H9 (cell line): Measurements from ENCODE around the gene SKIC8. TPM values are rescaled to one million over a fixed set of nuclear protein-coding genes. Genes with fewer than 3 reads are reported as not detected.

ENCODE experiments used
- DNase-seq: peaks from one replicate; pipeline ENCODE4 v3.0.0-alpha.2; 2017
- H2AFZ ChIP-seq: one replicate; pipeline ENCODE4 v1.6.1; 2013; ENCODE audit warnings: mild to moderate bottlenecking, low read length, control low read depth, moderate library complexity
- H2AK5ac ChIP-seq: 2 replicates; pipeline ENCODE4 v1.6.1; 2013; ENCODE audit warnings: low read length, control low read depth, mixed read lengths; ENCODE audit not compliant: insufficient read length
- H2BK120ac ChIP-seq: one replicate; pipeline ENCODE4 v1.6.1; 2013; ENCODE audit warnings: low read depth, mild to moderate bottlenecking, low read length, control low read depth, inconsistent platforms; ENCODE audit not compliant: poor library complexity, severe bottlenecking
- H2BK12ac ChIP-seq: 2 replicates; pipeline ENCODE4 v1.6.1; 2013; ENCODE audit warnings: low read length, control low read depth, mixed read lengths, low read depth; ENCODE audit not compliant: insufficient read length
- H2BK15ac ChIP-seq: 2 replicates; pipeline ENCODE4 v1.6.1; 2013; ENCODE audit warnings: low read depth, low read length, control low read depth
- H2BK20ac ChIP-seq: one replicate; pipeline ENCODE4 v1.6.1; 2013; ENCODE audit warnings: low read depth, mild to moderate bottlenecking, low read length, control low read depth, inconsistent platforms; ENCODE audit not compliant: poor library complexity, severe bottlenecking
- H2BK5ac ChIP-seq: 2 replicates; pipeline ENCODE4 v1.6.1; 2013; ENCODE audit warnings: low read length, control low read depth, mixed read lengths; ENCODE audit not compliant: insufficient read length
- H3K14ac ChIP-seq: 2 replicates; pipeline ENCODE4 v1.6.1; 2013; ENCODE audit warnings: low read length, control low read depth; ENCODE audit not compliant: insufficient read depth
- H3K18ac ChIP-seq: 2 replicates; pipeline ENCODE4 v1.6.1; 2013; ENCODE audit warnings: low read depth, mild to moderate bottlenecking, mixed read lengths, low read length, control low read depth; ENCODE audit not compliant: insufficient read length
- H3K23ac ChIP-seq: 2 replicates; pipeline ENCODE4 v1.6.1; 2013; ENCODE audit warnings: low read length, control low read depth, mixed read lengths, low read depth; ENCODE audit not compliant: insufficient read length
- H3K23me2 ChIP-seq: 2 replicates; pipeline ENCODE4 v1.6.1; 2013; ENCODE audit warnings: low read depth, mild to moderate bottlenecking, mixed read lengths, low read length, control low read depth; ENCODE audit not compliant: insufficient read length, poor library complexity, severe bottlenecking
- H3K27ac ChIP-seq: 2 replicates; pipeline ENCODE4 v1.5.1; 2013; ENCODE audit warnings: low read length, control low read depth, mixed read lengths, low read depth; ENCODE audit not compliant: insufficient read length
- H3K27me3 ChIP-seq: 2 replicates; pipeline ENCODE4 v1.6.1; 2013; ENCODE audit warnings: low read length, control low read depth, inconsistent platforms; ENCODE audit not compliant: insufficient read depth
- H3K4ac ChIP-seq: 2 replicates; pipeline ENCODE4 v1.6.1; 2013; ENCODE audit warnings: low read depth, mild to moderate bottlenecking, control low read depth, inconsistent platforms, low read length, moderate library complexity
- H3K4me1 ChIP-seq: 2 replicates; pipeline ENCODE4 v1.6.1; 2013; ENCODE audit warnings: low read length, control low read depth, inconsistent platforms; ENCODE audit not compliant: insufficient read depth
- H3K4me2 ChIP-seq: 2 replicates; pipeline ENCODE4 v1.6.1; 2013; ENCODE audit warnings: low read length, control low read depth, mixed read lengths; ENCODE audit not compliant: insufficient read length, insufficient read depth
- H3K56ac ChIP-seq: 2 replicates; pipeline ENCODE4 v1.6.1; 2013; ENCODE audit warnings: low read depth, mild to moderate bottlenecking, mixed read lengths, low read length, control low read depth; ENCODE audit not compliant: insufficient read length
- H3K79me1 ChIP-seq: 2 replicates; pipeline ENCODE4 v1.6.1; 2013; ENCODE audit warnings: low read depth, mild to moderate bottlenecking, moderate library complexity, low read length, control low read depth, inconsistent platforms; ENCODE audit not compliant: insufficient read depth, poor library complexity, severe bottlenecking
- H3K79me2 ChIP-seq: 2 replicates; pipeline ENCODE4 v1.6.1; 2013; ENCODE audit warnings: low read length, control low read depth, inconsistent platforms; ENCODE audit not compliant: insufficient read depth
- H3K9ac ChIP-seq: 2 replicates; pipeline ENCODE4 v1.6.1; 2013; ENCODE audit warnings: low read length, control low read depth, mixed read lengths; ENCODE audit not compliant: insufficient read length; ENCODE audit errors: extremely low read depth
- H3K9me3 ChIP-seq: one replicate; pipeline ENCODE4 v1.6.1; 2013; ENCODE audit warnings: low read depth, low read length, inconsistent platforms; ENCODE audit not compliant: control insufficient read depth
- H3T11ph ChIP-seq: one replicate; pipeline ENCODE4 v1.6.1; 2013; ENCODE audit warnings: mild to moderate bottlenecking, low read length, control low read depth, inconsistent platforms
- H4K20me1 ChIP-seq: one replicate; pipeline ENCODE4 v1.6.1; 2013; ENCODE audit not compliant: control insufficient read depth, insufficient read length, insufficient read depth
- H4K5ac ChIP-seq: 2 replicates; pipeline ENCODE4 v1.6.1; 2013; ENCODE audit warnings: low read depth, mild to moderate bottlenecking, mixed read lengths, low read length, control low read depth; ENCODE audit not compliant: insufficient read length
- H4K8ac ChIP-seq: replicated peaks from 2 replicates; pipeline ENCODE4 v1.6.1; 2013; ENCODE audit warnings: low read length, control low read depth, mixed read lengths, low read depth; ENCODE audit not compliant: insufficient read length
- H4K91ac ChIP-seq: 2 replicates; pipeline ENCODE4 v1.6.1; 2013; ENCODE audit warnings: low read depth, mild to moderate bottlenecking, moderate library complexity, mixed read lengths, low read length, control low read depth; ENCODE audit not compliant: insufficient read length
- H3K27ac Mint-ChIP-seq, 3 experiments: 2 replicates in 2 of 3; 3 replicates in 1 of 3; pipeline ENCODE4 v1.8.0; 2020 to 2021; ENCODE audit warnings: mixed read lengths in 3 of 3, mild to moderate bottlenecking in 1 of 3, moderate library complexity in 1 of 3
- H3K27me3 Mint-ChIP-seq: 2 replicates; pipeline ENCODE4 v1.8.0; 2021; ENCODE audit warnings: low read depth, mild to moderate bottlenecking, moderate library complexity, mixed read lengths
- H3K36me3 Mint-ChIP-seq, 3 experiments: 2 replicates in 2 of 3; 3 replicates in 1 of 3; pipeline ENCODE4 v1.8.0; 2020 to 2021; ENCODE audit warnings: low read depth in 3 of 3, mixed read lengths in 3 of 3; ENCODE audit not compliant: insufficient read depth in 1 of 3
- H3K4me1 Mint-ChIP-seq, 2 experiments: 2 replicates each; pipeline ENCODE4 v1.8.0; 2020; ENCODE audit warnings: mixed read lengths in 2 of 2
- H3K4me3 Mint-ChIP-seq, 2 experiments: 2 replicates in 1 of 2; 3 replicates in 1 of 2; pipeline ENCODE4 v1.8.0; 2020 to 2021; ENCODE audit warnings: mild to moderate bottlenecking in 2 of 2, mixed read lengths in 2 of 2, moderate library complexity in 1 of 2
- H3K9me3 Mint-ChIP-seq, 2 experiments: 2 replicates in 1 of 2; 3 replicates in 1 of 2; pipeline ENCODE4 v1.8.0; 2020; ENCODE audit warnings: mild to moderate bottlenecking in 2 of 2, mixed read lengths in 2 of 2, moderate library complexity in 1 of 2
- CTCF ChIP-seq: fragments of 200-600 bp; sonication (generic); conservative IDR thresholded peaks from 3 replicates; pipeline ENCODE4 v1.8.0; 2021; ENCODE audit warnings: antibody characterized with exemption, mild to moderate bottlenecking
- WGBS: extraction: QIAGEN DNeasy Blood & Tissue Kit; methylation state at CpG from one replicate; pipeline ENCODE4 v1.1.7; 2013; ENCODE audit warnings: missing lambda C conversion rate, low lambda C conversion rate, mixed read lengths; ENCODE audit not compliant: insufficient read length; ENCODE audit errors: extremely low coverage; 5-methylcytosine and 5-hydroxymethylcytosine counted together
- total RNA-seq: library from RNA; stranded (reverse); gene quantifications from 2 replicates; pipeline ENCODE4 v1.2.1, GENCODE V29; 2021

The SKIC8 gene
- total RNA-seq, 1 experiment from 2014 or later: 45.6 TPM

- Histone ChIP-seq H4K20me1 (no peaks in the 10 kb centered on the region), H3K14ac (no peak overlapping the region), H4K5ac (no peak overlapping the region), H3K27me3 (peaks cover 5% of the 10 kb centered on the region), H2BK20ac (no peak overlapping the region), H3K4ac (no peak overlapping the region), H2AK5ac (no peak overlapping the region), H3K23me2 (no peaks in the 10 kb centered on the region), H3K79me2 (no peaks in the 10 kb centered on the region), H3K9ac (no peak overlapping the region), H3K79me1 (no peaks in the 10 kb centered on the region), H2AFZ (no peak overlapping the region), H3K27ac (no peak overlapping the region), H3K56ac (no peak overlapping the region), H3T11ph (no peak overlapping the region), H3K4me2 (no peak overlapping the region), H2BK12ac (no peak overlapping the region), H2BK15ac (no peak overlapping the region), H2BK120ac (no peak overlapping the region), H2BK5ac (no peak overlapping the region), H4K91ac (no peak overlapping the region), H3K18ac (no peak overlapping the region), H3K9me3 (no peaks in the 10 kb centered on the region), H3K23ac (no peak overlapping the region), H4K8ac (no peak overlapping the region), H3K4me1 (peaks cover 5% of the 10 kb centered on the region; the same call in 1 of the 2 replicates)
- H3K4me3 Mint-ChIP-seq: no peak overlapping the region
- no peak for DNase-seq
- no peaks in the 10 kb centered on the region; a peak in 1 of 7 replicates for H3K36me3 Mint-ChIP-seq
- no peak for TF ChIP-seq CTCF
- H3K27me3 Mint-ChIP-seq: peaks cover 24% of the 10 kb centered on the region
- no peak overlapping the region for H3K27ac Mint-ChIP-seq
- no peaks in the 10 kb centered on the region for H3K9me3 Mint-ChIP-seq
- WGBS: no CpG with 5 or more reads among the region's 3 CpGs
- H3K4me1 Mint-ChIP-seq: peaks cover 12 to 14% of the 10 kb centered on the region in 2 experiments
These were observed 35.4 kb upstream of the SKIC8 start for GRCh38 chr15:78334845-78335244.
